Measurements from ENCODE around the gene SUSD3.

Gene SUSD3

DNA sequence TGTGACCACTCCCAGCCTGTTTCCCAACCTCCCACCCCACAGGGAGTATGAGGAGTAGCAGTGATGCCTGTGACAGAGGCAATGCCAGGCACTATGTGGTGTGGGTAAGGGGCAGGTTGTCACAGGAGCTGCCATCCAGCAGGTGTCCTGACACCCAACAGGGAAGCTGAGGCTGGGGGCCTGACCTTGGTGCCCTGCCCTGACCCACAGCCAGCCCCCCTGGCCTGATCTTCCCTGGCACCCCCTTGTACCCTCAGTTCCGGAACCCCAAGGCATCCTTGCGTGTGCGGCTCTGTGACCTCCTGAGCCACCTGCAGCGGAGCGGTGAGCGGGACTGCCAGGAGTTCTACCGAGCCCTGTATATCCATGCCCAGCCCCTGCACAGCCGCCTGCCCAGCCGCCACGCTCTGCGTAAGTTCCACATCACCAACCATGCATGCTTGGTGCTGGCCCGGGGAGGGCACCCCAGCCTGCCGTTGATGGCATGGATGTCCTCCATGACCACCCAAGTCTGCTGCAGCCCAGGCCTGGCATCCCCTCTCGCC is 51.9 kb downstream of the SUSD3 start:
- no peak overlapping the region for H3K4me3 ChIP-seq (replicated peaks; ENCODE audit: low read depth, low read length)
- TF ChIP-seq CTCF (IDR thresholded peaks at IDR 0.05; ENCODE audit: low read length, missing control alignments): no peak
- DNase-seq (ENCODE audit: low read depth): no peak

GRCh38 chr9:93111001-93111370 is 52.5 kb downstream of the SUSD3 start:
- no peak for DNase-seq (ENCODE audit: low read depth)
- no peak overlapping the region for H3K4me3 ChIP-seq (replicated peaks; ENCODE audit: low read depth, low read length)
- TF ChIP-seq CTCF (IDR thresholded peaks at IDR 0.05; ENCODE audit: low read length, missing control alignments): no peak

DNA sequence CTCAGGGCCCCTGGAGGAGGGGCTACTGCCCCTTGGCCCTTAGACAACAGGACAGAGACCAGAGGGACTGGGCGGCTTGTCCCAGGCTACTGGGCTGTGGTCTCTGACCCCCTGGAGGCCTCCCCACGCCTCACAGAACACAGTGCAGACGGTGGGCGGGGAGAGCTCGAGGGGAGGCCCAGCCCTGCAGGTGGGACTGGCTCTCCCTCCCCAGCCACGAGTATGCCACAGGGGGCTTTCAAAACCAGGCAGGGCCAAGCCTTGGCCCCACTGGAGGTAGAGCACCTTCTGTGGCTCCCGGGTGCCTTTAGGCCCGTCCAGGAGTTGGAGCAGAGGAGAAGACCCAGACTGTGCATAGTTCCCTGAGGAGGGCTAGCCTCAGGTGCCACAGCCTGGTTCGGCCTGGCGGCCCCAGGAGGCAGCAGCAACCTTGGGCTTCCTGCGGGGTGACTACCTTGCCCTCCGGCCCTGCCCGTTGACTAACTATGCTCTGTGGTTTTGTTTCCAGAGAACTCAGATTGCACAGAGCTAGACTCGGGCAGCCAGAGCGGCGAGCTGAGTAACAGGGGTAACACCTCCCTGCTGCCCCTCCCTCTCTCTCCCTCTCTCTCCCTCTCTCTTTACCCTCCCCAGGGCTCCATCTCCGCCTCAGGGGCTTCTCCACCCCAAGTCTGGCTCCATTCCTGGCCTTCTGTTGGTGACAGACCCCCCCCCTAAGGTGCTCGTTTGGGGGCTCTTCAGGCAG is 53.0 kb downstream of the SUSD3 start:
- TF ChIP-seq CTCF (IDR thresholded peaks at IDR 0.05; ENCODE audit: low read length, missing control alignments): no peak
- H3K4me3 ChIP-seq (replicated peaks; ENCODE audit: low read depth, low read length): no peak overlapping the region
- DNase-seq (ENCODE audit: low read depth): no peak

DNA sequence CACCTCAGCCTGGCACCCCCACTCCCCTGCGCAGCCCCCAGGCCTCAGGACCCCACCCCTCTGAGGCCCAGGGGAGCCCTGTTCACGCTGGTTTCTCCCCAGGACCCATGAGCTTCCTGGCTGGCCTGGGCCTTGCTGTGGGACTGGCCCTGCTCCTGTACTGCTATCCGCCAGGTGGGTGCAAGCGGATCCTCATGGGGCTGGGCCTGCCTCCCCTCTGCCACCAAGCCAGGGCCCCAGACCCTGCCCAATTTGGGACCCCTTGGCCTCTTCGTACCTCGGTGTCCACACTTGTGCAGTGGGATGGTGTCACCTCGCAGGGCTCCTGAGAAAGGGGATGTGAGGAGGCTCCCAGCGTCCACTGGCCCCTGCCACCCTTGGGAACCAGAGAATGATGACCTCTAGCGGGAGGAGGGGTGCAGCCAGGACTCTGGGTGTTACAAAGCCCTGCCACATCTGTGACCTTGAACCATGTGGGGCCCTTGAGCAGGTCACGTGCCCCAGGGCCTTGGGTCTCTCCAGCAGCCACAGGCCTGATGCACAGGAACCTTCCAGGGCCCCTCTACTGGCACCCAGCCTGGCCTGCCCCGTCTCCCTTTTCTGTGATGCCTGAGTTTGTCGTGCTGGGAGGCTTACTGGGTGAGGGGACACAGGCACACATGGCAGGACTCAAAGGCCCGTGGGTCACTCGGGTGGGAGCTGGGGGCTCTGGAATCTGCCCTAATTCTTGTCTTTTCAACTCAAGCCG is 53.8 kb downstream of the SUSD3 start:
- TF ChIP-seq CTCF (IDR thresholded peaks at IDR 0.05; ENCODE audit: low read length, missing control alignments): no peak
- H3K4me3 ChIP-seq (replicated peaks; ENCODE audit: low read depth, low read length): no peak overlapping the region
- DNase-seq (ENCODE audit: low read depth): no peak

- no peak overlapping the region for H3K4me3 ChIP-seq (replicated peaks; ENCODE audit: low read depth, low read length)
- no peak for TF ChIP-seq CTCF (IDR thresholded peaks at IDR 0.05; ENCODE audit: low read length, missing control alignments)
- DNase-seq (ENCODE audit: low read depth): no peak
Measured at GRCh38 chr9:93112864-93113389, 54.4 kb downstream of the SUSD3 start.

DNA sequence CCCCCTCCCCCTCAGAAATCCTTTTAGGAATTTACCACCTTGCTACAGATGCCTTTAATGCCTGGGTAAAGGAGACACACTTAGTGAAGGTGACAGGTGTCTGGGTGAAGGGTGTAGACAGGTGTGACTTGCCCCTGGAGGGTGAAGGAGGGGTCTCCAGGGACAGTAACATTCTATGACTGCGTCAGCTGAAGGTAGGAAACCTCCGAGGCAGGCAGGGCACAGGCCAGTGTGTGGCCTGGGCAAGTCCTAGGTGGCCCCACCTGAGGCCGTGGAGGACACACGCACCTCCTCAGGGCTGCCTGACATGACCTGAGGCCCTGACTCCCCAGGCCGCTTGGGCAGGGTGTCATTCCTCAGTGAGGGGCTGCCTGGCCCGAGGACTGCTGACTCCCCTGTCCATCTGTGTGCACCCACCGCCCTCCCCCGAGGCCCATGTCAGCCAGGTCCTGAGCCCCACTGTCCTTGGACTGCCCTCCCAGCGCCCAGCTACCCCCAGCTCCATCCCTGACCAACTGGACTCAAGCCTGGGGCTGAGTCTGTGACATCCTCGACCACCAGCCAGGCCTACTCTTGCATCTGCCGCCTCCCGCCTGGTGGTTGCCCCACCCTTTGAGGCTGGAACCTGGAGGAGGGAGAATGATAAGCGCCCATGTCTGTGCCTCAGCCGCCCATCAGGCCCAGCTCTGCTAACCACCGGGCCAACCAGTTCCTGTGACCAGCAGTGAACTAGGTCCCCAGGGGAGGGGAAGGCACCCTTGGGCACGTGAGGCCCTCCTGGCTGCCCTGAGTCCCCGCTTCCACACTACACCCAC is 55.9 kb downstream of the SUSD3 start:
- TF ChIP-seq CTCF (IDR thresholded peaks at IDR 0.05; ENCODE audit: low read length, missing control alignments): no peak
- DNase-seq (ENCODE audit: low read depth): no peak

More for the DNA sequence above, 55.9 kb downstream of the SUSD3 start:
- H3K4me3 ChIP-seq (replicated peaks; ENCODE audit: low read depth, low read length): no peak overlapping the region

Data from fibroblast of pulmonary artery (primary cell).